Measurements from ENCODE around the gene NPW. TPM values are rescaled to one million over a fixed set of nuclear protein-coding genes. Genes with fewer than 3 reads are reported as not detected.

The NPW gene
- total and polyA plus RNA-seq, 2 of the 8 experiments (the other 6 are each of a cell fraction or from before 2014, with no cell fraction given): 4.0 to 10.3 TPM

- no peak for TF ChIP-seq CHD7 (IDR thresholded peaks at IDR 0.05; ENCODE audit: insufficient replicate concordance, low read length)
- TF ChIP-seq NRF1 (IDR thresholded peaks at IDR 0.05; ENCODE audit: low read depth, low read length): no peak
- TF ChIP-seq ATF3 (IDR thresholded peaks at IDR 0.05; ENCODE audit: insufficient read depth, low read depth, low read length): no peak
Measured at GRCh38 chr16:1998852-1999801, 20.5 kb upstream of the NPW start (continued).
